OCI-LY1 (cell line): Measurements from ENCODE around the gene VSIG4.
"Not testable (repeated sequence)": the region's sequence is repeated elsewhere in the genome, so short reads cannot be mapped to it uniquely, and the experiment has no call there.

Experiments used
- H2AFZ ChIP-seq: fragments of 200-600 bp; sonication (generic), shearing (Covaris generic); 2 replicates; pipeline ENCODE4 v1.6.0; 2014; ENCODE audit warnings: antibody characterized with exemption, mild to moderate bottlenecking, low read length
- H3F3A ChIP-seq: fragments of 200-600 bp; sonication (generic), shearing (Covaris generic); 2 replicates; pipeline ENCODE4 v1.6.0; 2014; ENCODE audit warnings: mild to moderate bottlenecking, antibody characterized with exemption, low read length, moderate library complexity; ENCODE audit not compliant: insufficient read depth
- H3K27ac ChIP-seq: fragments of 200-600 bp; sonication (generic); 2 replicates; pipeline ENCODE4 v1.5.1; 2014; ENCODE audit warnings: low read length, mixed run types, mild to moderate bottlenecking, low read depth; ENCODE audit not compliant: poor library complexity, severe bottlenecking
- H3K27me3 ChIP-seq: fragments of 200-600 bp; sonication (generic); 2 replicates; pipeline ENCODE4 v1.6.0; 2014; ENCODE audit warnings: antibody characterized with exemption, mild to moderate bottlenecking, low read length, moderate library complexity; ENCODE audit not compliant: insufficient read depth
- H3K36me3 ChIP-seq: fragments of 200-600 bp; sonication (generic); 2 replicates; pipeline ENCODE4 v1.6.1; 2014; ENCODE audit warnings: mild to moderate bottlenecking, antibody characterized with exemption, low read length, moderate library complexity, mixed read lengths; ENCODE audit not compliant: insufficient read depth
- H3K4me1 ChIP-seq: fragments of 200-600 bp; sonication (generic); 2 replicates; pipeline ENCODE4 v1.5.1; 2014; ENCODE audit warnings: mild to moderate bottlenecking, low read length, moderate library complexity; ENCODE audit not compliant: insufficient read depth, severe bottlenecking
- H3K4me2 ChIP-seq: fragments of 200-600 bp; sonication (generic), shearing (Covaris generic); 2 replicates; pipeline ENCODE4 v1.6.1; 2014; ENCODE audit warnings: low read length
- H3K4me3 ChIP-seq: fragments of 200-600 bp; sonication (generic); 2 replicates; pipeline ENCODE4 v1.5.1; 2014; ENCODE audit warnings: low read length, low read depth, mild to moderate bottlenecking, mixed read lengths; ENCODE audit not compliant: poor library complexity, severe bottlenecking
- H3K79me2 ChIP-seq: fragments of 200-600 bp; shearing (Covaris generic); 2 replicates; pipeline ENCODE4 v1.6.1; 2016; ENCODE audit warnings: mixed run types, low read length, mixed read lengths; ENCODE audit not compliant: insufficient read depth
- H3K9ac ChIP-seq: fragments of 200-600 bp; sonication (generic), shearing (Covaris generic); 2 replicates; pipeline ENCODE4 v1.6.1; 2014; ENCODE audit warnings: mild to moderate bottlenecking, low read length, mixed read lengths
- H3K9me2 ChIP-seq: fragments of 200-600 bp; sonication (generic), shearing (Covaris generic); 2 replicates; pipeline ENCODE4 v1.6.1; 2014; ENCODE audit warnings: low read depth, mild to moderate bottlenecking, low read length, mixed read lengths
- H3K9me3 ChIP-seq: fragments of 200-600 bp; shearing (Covaris generic); 2 replicates; pipeline ENCODE4 v1.6.1; 2014; ENCODE audit warnings: low read length, mixed read lengths
- H4K20me1 ChIP-seq: fragments of 200-600 bp; sonication (generic), shearing (Covaris generic); 2 replicates; pipeline ENCODE4 v1.6.0; 2016; ENCODE audit warnings: mild to moderate bottlenecking, low read length; ENCODE audit not compliant: insufficient read depth
- EZH2 ChIP-seq: fragments of 200-600 bp; sonication (generic), shearing (Covaris generic); IDR thresholded peaks from 2 replicates; pipeline ENCODE4 v1.8.0; 2017; ENCODE audit warnings: borderline replicate concordance, mixed run types, mild to moderate bottlenecking, antibody characterized with exemption, low read length, moderate library complexity, mixed read lengths
- TF ChIP-seq, protein P1 (sequence below): fragments of 200-600 bp; sonication (generic), shearing (Covaris generic); IDR thresholded peaks from 2 replicates; pipeline ENCODE4 v1.5.1; 2017; ENCODE audit warnings: mild to moderate bottlenecking, antibody characterized with exemption, low read length, moderate library complexity, mixed read lengths

The VSIG4 gene

DNA sequence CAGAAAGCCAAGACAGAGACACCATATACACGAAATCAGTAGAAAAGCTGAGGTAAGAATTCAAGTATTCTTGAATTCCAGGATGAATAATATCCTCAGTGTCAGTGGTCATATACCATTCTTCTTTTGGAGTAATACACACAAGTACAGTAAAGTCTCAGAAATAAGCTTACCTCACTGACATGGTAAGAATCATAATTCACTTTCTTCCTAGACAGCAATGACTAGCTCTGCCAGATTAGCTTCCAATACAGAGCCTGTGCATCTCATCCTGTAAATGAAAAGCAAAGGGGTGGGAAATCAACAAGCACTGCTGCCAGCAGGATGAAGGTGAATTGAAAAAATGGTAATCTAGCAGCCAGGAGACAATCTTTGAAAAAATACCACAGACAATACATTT, 31.2 kb upstream of the VSIG4 start:
- no peaks in the 10 kb centered on the region for H3K27me3 ChIP-seq
- no peaks in the 10 kb centered on the region for H3K36me3 ChIP-seq
- TF ChIP-seq, protein P1, sequence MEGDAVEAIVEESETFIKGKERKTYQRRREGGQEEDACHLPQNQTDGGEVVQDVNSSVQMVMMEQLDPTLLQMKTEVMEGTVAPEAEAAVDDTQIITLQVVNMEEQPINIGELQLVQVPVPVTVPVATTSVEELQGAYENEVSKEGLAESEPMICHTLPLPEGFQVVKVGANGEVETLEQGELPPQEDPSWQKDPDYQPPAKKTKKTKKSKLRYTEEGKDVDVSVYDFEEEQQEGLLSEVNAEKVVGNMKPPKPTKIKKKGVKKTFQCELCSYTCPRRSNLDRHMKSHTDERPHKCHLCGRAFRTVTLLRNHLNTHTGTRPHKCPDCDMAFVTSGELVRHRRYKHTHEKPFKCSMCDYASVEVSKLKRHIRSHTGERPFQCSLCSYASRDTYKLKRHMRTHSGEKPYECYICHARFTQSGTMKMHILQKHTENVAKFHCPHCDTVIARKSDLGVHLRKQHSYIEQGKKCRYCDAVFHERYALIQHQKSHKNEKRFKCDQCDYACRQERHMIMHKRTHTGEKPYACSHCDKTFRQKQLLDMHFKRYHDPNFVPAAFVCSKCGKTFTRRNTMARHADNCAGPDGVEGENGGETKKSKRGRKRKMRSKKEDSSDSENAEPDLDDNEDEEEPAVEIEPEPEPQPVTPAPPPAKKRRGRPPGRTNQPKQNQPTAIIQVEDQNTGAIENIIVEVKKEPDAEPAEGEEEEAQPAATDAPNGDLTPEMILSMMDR: no peak
- no peak for TF ChIP-seq EZH2
- H3K27ac ChIP-seq: no peak overlapping the region
- no peaks in the 10 kb centered on the region for H3K79me2 ChIP-seq
- no peak overlapping the region for H2AFZ ChIP-seq
- H3F3A ChIP-seq: no peaks in the 10 kb centered on the region
- no peaks in the 10 kb centered on the region for H3K9me3 ChIP-seq
- no peak overlapping the region for H3K9ac ChIP-seq
- no peaks in the 10 kb centered on the region for H3K9me2 ChIP-seq
- H3K4me1 ChIP-seq: no peaks in the 10 kb centered on the region
- H4K20me1 ChIP-seq: no peaks in the 10 kb centered on the region
- H3K4me3 ChIP-seq: no peak overlapping the region
- no peak overlapping the region for H3K4me2 ChIP-seq

DNA sequence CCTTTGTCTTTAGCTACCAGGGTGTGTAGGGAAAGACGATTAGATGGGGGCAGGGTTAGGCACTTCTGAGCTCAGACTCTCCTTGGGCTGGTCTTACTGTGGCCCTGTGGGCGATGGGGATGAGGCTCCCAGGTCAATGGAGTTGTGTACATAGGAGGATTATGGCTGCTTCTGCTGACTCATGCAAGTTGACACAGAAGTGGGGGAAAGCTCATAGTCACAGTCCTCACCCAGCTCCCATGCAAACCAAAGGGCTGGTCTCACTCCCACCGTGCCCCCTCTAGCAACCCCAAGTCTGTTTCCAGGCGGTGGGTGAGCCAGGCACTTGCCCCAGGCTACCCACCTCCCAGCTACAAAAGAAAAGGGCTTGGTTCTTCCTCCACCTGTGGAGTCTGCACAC, 24.4 kb upstream of the VSIG4 start:
- no peaks in the 10 kb centered on the region for H3F3A ChIP-seq
- H3K4me2 ChIP-seq: no peak overlapping the region
- H2AFZ ChIP-seq: no peak overlapping the region
- no peaks in the 10 kb centered on the region for H3K36me3 ChIP-seq
- H3K27me3 ChIP-seq: no peaks in the 10 kb centered on the region
- no peaks in the 10 kb centered on the region for H4K20me1 ChIP-seq
- TF ChIP-seq, protein P1: no peak
- TF ChIP-seq EZH2: no peak
- no peaks in the 10 kb centered on the region for H3K4me1 ChIP-seq
- H3K9me3 ChIP-seq: no peaks in the 10 kb centered on the region
- H3K9ac ChIP-seq: no peak overlapping the region
- no peaks in the 10 kb centered on the region for H3K9me2 ChIP-seq
- H3K4me3 ChIP-seq: no peak overlapping the region
- no peaks in the 10 kb centered on the region for H3K79me2 ChIP-seq
- no peak overlapping the region for H3K27ac ChIP-seq

DNA sequence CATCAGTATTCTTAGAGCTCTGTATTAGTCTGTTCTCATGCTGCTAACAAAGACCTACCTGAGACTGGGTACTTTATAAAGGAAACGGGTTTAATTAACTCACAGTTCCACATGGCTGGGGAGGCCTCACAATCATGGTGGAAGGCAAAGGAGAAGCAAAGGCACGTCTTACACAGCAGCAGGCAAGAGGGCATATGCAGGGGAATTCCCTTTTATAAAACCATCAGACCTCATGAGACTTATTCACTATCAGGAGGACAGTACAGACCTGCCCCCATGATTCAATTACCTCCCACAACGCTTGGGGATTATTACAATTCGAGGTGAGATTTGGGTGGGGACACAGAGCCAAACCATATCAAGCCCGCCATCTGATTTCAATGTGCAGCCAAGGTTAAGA, 17.1 kb upstream of the VSIG4 start:
- H3K36me3 ChIP-seq, H3K9ac ChIP-seq, H3K27ac ChIP-seq, H3K9me3 ChIP-seq, H3K9me2 ChIP-seq, H3K4me2 ChIP-seq, H4K20me1 ChIP-seq, H3F3A ChIP-seq, H3K4me3 ChIP-seq, H3K79me2 ChIP-seq, H2AFZ ChIP-seq, H3K27me3 ChIP-seq, H3K4me1 ChIP-seq: not testable (repeated sequence)

DNA sequence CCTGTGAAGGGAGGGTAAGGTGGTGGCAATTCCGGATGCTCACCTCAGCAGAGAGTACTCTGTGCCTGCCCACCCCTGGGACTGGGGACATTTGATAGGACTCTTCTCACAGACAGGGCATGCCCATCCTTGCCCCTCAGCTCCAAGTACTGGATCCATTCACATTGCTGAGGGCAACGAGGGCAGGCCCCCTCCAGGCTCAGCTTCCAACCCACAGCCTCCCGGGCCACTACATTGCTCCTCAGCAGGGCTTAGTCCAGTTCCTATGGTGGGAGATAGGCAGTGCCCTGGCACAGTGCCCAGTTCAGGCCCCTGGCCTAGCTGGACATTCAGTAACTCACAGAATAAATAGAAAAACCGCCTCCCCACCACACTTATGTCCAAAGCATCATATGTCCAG, 15.1 kb upstream of the VSIG4 start:
- Histone ChIP-seq H4K20me1 (no peaks in the 10 kb centered on the region), H3K4me3 (no peak overlapping the region), H3K4me2 (no peak overlapping the region), H3K36me3 (no peaks in the 10 kb centered on the region), H3K9ac (no peak overlapping the region), H3K9me2 (no peaks in the 10 kb centered on the region), H3K27ac (no peak overlapping the region), H3K79me2 (no peaks in the 10 kb centered on the region), H3K9me3 (no peaks in the 10 kb centered on the region), H3K4me1 (no peaks in the 10 kb centered on the region), H3F3A (no peaks in the 10 kb centered on the region), H3K27me3 (no peaks in the 10 kb centered on the region), H2AFZ (no peak overlapping the region)
- no peak for TF ChIP-seq EZH2
- TF ChIP-seq, protein P1: no peak
